ENCODE data around the gene DOCK3.
"Not testable (repeated sequence)": the region's sequence is repeated elsewhere in the genome, so short reads cannot be mapped to it uniquely, and the experiment has no call there.

Gene DOCK3

GRCh38 chr3:50649451-50649931 lies 25.2 kb upstream of the DOCK3 start:
- peak in 46 of 56 donors; percentile 18 to 76 (median 53) for DNase-seq

- no peak for DNase-seq
These were observed 24.7 kb upstream of the DOCK3 start for GRCh38 chr3:50650018-50650417.

GRCh38 chr3:50651445-50651844 lies 23.3 kb upstream of the DOCK3 start:
- no peak for DNase-seq

- peak in 11 of 56 donors; percentile 10 to 60 (median 42) for DNase-seq
These were observed 22.7 kb upstream of the DOCK3 start for GRCh38 chr3:50651920-50652529.

GRCh38 chr3:50652709-50653108 lies 22.0 kb upstream of the DOCK3 start:
- peak in 5 of 56 donors; percentile 10 to 31 (median 13) for DNase-seq

- DNase-seq, result no peak
These were observed 20.7 kb upstream of the DOCK3 start for GRCh38 chr3:50653937-50654595.

GRCh38 chr3:50655009-50655830 lies 19.5 kb upstream of the DOCK3 start:
- no peak for DNase-seq

- no peak for DNase-seq
These were observed 18.1 kb upstream of the DOCK3 start for GRCh38 chr3:50656417-50657195.

GRCh38 chr3:50657407-50657806 lies 17.3 kb upstream of the DOCK3 start:
- no peak for DNase-seq

GRCh38 chr3:50657816-50658215 lies 16.9 kb upstream of the DOCK3 start:
- no peak for DNase-seq

GRCh38 chr3:50658416-50658815 lies 16.3 kb upstream of the DOCK3 start:
- DNase-seq, result no peak

- DNase-seq, result no peak
These were observed 15.9 kb upstream of the DOCK3 start for GRCh38 chr3:50658831-50659230.

- DNase-seq, result no peak
These were observed 14.3 kb upstream of the DOCK3 start for GRCh38 chr3:50660386-50660785.

- no peak for DNase-seq
These were observed 13.3 kb upstream of the DOCK3 start for GRCh38 chr3:50661321-50661837.

- DNase-seq, result no peak
These were observed 12.3 kb upstream of the DOCK3 start for GRCh38 chr3:50662408-50662807.

- DNase-seq, result no peak
These were observed 9.5 kb upstream of the DOCK3 start for GRCh38 chr3:50665081-50665840.

GRCh38 chr3:50665841-50666115 lies 8.9 kb upstream of the DOCK3 start:
- DNase-seq, result not testable (repeated sequence)

GRCh38 chr3:50666837-50667236 lies 7.9 kb upstream of the DOCK3 start:
- DNase-seq, result no peak

- DNase-seq, result peak in 10 of 56 donors; percentile 13 to 50 (median 27)
These were observed 3.4 kb upstream of the DOCK3 start for GRCh38 chr3:50671331-50671730.

GRCh38 chr3:50672656-50673055 lies 2.1 kb upstream of the DOCK3 start:
- DNase-seq, result no peak

- no peak for DNase-seq
These were observed 796 bp upstream of the DOCK3 start for GRCh38 chr3:50673931-50674330.

Measured in amygdala (tissue), 56 donors.